Colonic mucosa (tissue), 4 donors: ENCODE data around the gene XCL1. TPM values are rescaled to one million over a fixed set of nuclear protein-coding genes. Genes with fewer than 3 reads are reported as not detected.

ENCODE experiments used
- DNase-seq: peaks from one replicate; pipeline ENCODE4 v3.0.0-alpha.2; 2020
- H3K27ac ChIP-seq: fragments of 200-600 bp; one replicate; pipeline ENCODE4 v1.8.0; 2021
- H3K27me3 ChIP-seq: fragments of 200-600 bp; one replicate; pipeline ENCODE4 v1.8.0; 2021
- H3K36me3 ChIP-seq: fragments of 200-600 bp; one replicate; pipeline ENCODE4 v1.8.0; 2021
- H3K4me1 ChIP-seq: fragments of 200-600 bp; one replicate; pipeline ENCODE4 v1.8.0; 2021; ENCODE audit warnings: mild to moderate bottlenecking
- H3K4me3 ChIP-seq: fragments of 200-600 bp; one replicate; pipeline ENCODE4 v1.8.0; 2021
- H3K9ac ChIP-seq, 2 donors: one replicate each; pipeline ENCODE4 v1.7.0; 2013; ENCODE audit warnings: control low read depth in 2 of 2, low read depth in 2 of 2, low read length in 2 of 2
- H3K9me3 ChIP-seq: fragments of 200-600 bp; one replicate; pipeline ENCODE4 v1.8.0; 2021
- CTCF ChIP-seq: fragments of 200-600 bp; IDR thresholded peaks from one replicate; pipeline ENCODE4 v1.8.0; 2022; ENCODE audit warnings: antibody characterized with exemption, mild to moderate bottlenecking
- intact Hi-C: fragments of 100-400 bp; cut with DNase I; formaldehyde crosslinking; loops from one replicate; pipeline ENCODE4 v1.14.1; 2022
- total RNA-seq, 2 donors: library from RNA; stranded (reverse); fragmentation: NEBNext Ultra II Directional in 1 of 2; extraction: Animal tissue kit (Norgen Biotek cat#: 25700) in 1 of 2; gene quantifications; one replicate each; pipeline ENCODE4 v1.2.1, GENCODE V29; 2021
- donor health status: healthy.
- donor health status: DM: no; HTN: no; CAD: no.
- donor health status: DM: no; HTN: no; CAD: no.

XCL1 gene
- total RNA-seq, 2 donors from 2014 or later, result 0.17 TPM; not detected in 1

GRCh38 chr1:168623831-168624230 lies 47.4 kb downstream of the XCL1 start:
- Histone ChIP-seq H3K4me1 (no peaks in the 10 kb centered on the region), H3K4me3 (no peak overlapping the region), H3K36me3 (no peaks in the 10 kb centered on the region), H3K9ac (no peak overlapping the region), H3K9me3 (no peaks in the 10 kb centered on the region), H3K27me3 (no peaks in the 10 kb centered on the region), H3K27ac (no peak overlapping the region)
- intact Hi-C loops, result no loop called here
- DNase-seq, result no peak
- TF ChIP-seq CTCF, result no peak

DNA sequence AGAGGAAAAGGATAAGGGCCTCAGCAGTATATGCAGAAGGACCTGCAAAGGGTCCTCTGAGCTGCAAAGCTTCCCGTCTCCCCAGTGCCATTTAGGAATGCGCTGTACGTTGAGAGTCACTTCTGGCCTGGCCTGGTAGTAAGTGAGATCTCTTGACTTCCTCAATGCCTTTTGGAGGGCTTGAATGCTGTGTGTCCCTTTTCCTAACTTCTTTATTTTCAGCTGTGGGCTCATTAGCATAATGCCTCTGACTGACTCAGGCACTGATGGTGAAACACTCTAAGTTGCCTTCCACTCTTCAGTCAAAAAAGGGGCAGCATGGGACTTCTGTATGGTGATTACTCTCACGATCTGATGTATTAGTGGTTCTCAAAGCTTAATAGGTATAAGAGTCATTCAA lies 49.9 kb downstream of the XCL1 start:
- Histone ChIP-seq H3K27ac (no peak overlapping the region), H3K36me3 (no peaks in the 10 kb centered on the region), H3K9ac (no peak overlapping the region), H3K4me3 (no peak overlapping the region), H3K27me3 (no peaks in the 10 kb centered on the region), H3K9me3 (no peaks in the 10 kb centered on the region), H3K4me1 (no peaks in the 10 kb centered on the region)
- no peak for DNase-seq
- TF ChIP-seq CTCF, result no peak
- intact Hi-C loops, result no loop called here

GRCh38 chr1:168627370-168627769 lies 51.0 kb downstream of the XCL1 start:
- H3K27me3 ChIP-seq, result no peaks in the 10 kb centered on the region
- no peak overlapping the region for H3K4me3 ChIP-seq
- no peak for TF ChIP-seq CTCF
- no peak overlapping the region for H3K27ac ChIP-seq
- intact Hi-C loops, result no loop called here
- no peaks in the 10 kb centered on the region for H3K4me1 ChIP-seq
- no peaks in the 10 kb centered on the region for H3K9me3 ChIP-seq
- H3K9ac ChIP-seq, result no peak overlapping the region
- H3K36me3 ChIP-seq, result no peaks in the 10 kb centered on the region
- DNase-seq, result no peak

DNA sequence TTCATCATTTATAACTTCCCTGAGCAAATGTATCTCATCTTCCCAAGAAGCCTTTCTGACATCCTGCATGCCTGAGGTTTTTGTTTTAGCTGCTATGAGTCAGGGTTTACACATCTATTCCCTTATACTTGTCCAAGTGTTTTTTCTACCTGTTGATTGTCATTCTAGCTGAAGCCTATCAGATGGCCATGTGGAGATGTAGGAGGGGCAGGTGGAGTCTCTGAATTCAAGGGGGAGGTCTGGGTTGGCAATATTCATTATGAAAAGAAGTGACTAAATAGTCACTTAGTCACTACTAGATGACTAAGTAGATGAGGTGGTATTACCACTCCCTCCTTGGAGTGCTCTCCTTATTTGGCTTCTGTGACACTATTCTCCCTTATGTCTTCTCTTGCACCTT lies 52.4 kb downstream of the XCL1 start:
- no peak for DNase-seq
- Histone ChIP-seq H3K36me3 (no peaks in the 10 kb centered on the region), H3K9me3 (no peaks in the 10 kb centered on the region), H3K9ac (no peak overlapping the region), H3K4me3 (no peak overlapping the region), H3K4me1 (no peaks in the 10 kb centered on the region), H3K27ac (no peak overlapping the region), H3K27me3 (no peaks in the 10 kb centered on the region)
- intact Hi-C loops, result no loop called here
- TF ChIP-seq CTCF, result no peak

DNA sequence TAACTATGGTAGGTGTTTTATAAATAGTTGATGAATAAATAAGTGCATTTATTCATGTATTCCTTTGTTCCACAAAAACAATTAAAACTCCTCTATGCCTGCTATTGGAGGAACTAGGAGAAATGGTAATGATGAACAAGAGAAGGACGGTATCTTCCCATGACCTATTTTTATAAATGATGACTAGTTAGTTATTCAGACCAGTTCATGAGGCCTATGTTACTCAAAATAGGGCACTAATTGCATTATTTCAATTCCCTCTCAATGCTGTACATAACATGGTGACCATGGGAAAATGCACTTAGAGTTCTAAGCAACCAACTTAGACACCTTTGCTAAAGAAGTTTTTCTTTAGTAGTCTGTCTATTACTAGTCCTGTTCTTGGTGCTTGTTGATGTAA lies 53.1 kb downstream of the XCL1 start:
- no peak for DNase-seq
- Histone ChIP-seq H3K9ac (no peak overlapping the region), H3K36me3 (no peaks in the 10 kb centered on the region), H3K4me1 (no peaks in the 10 kb centered on the region), H3K9me3 (no peaks in the 10 kb centered on the region), H3K27me3 (no peaks in the 10 kb centered on the region), H3K27ac (no peak overlapping the region), H3K4me3 (no peak overlapping the region)
- intact Hi-C loops, result no loop called here
- no peak for TF ChIP-seq CTCF

Other genes with a start within 250 kb of the XCL1 start
- not detected for gene XCL2, start 32.6 kb upstream of the XCL1 start, total RNA-seq
- 10 to 100 TPM in 1 of 2 donors, 1 to 10 TPM in 1; 1.2 to 16.2 TPM for gene DPT, start 152.6 kb downstream of the XCL1 start, total RNA-seq